GM21381 (cell line): ENCODE results near the gene GNAI3.

Source experiments
- ATAC-seq: cut with Tn5 transposase; IDR thresholded peaks from one replicate; pipeline ENCODE4 v1.9.1; 2021; ENCODE audit warnings: mild to moderate bottlenecking, moderate library complexity; ENCODE audit not compliant: unreplicated experiment

Gene GNAI3

DNA sequence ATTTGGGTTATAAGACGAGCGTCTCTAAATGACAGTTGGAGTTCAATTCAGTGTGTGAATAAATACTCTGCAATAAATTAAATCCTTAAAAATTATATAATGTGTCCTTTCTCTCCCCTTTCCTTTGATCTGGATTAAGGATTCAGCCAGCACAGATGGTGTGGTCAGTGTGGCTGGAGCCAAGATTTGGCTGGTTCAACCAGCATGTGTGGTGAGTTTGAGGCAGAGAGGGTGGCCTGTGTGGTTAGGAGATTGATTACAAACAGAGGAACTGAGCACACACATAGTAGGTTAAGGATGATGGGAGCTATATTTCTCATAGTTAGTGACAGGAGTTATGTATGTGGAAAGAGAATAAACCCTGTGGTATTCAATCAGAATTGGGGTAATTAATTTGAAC lies 24.7 kb upstream of the GNAI3 start:
- no peak for ATAC-seq

DNA sequence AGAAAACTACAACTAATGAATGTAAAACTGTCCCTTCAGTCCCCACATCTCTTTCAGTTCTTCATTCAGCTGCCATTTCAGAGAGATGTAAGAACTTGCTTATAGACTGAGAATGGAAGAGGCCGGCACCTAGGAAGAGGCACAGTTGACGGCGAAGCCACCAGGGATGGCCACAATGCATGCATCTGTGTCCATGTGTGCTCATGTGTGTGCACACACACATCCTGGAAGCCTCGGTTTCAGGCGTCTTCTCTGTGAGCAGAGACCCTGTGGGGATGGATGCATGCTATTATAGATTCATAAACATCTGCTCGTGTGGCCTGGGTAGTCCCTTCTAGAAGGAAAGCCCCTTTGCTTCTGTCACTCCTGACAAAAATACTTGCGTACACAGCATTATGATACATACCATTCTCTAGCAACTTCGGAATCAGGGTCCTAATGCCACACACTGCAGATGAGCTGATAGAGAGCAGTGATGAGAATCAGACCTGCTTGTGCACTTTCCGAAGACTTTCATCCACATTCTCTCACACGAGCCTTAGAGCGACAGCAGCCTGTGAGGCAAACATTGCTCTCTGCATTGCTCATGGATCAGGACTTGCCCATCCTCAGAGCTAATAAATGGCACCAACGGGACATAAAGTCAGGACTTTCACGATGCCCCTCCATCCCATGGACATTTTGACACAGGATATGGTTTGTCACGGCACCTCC lies 21.2 kb upstream of the GNAI3 start:
- ATAC-seq = peak; percentile 64

DNA sequence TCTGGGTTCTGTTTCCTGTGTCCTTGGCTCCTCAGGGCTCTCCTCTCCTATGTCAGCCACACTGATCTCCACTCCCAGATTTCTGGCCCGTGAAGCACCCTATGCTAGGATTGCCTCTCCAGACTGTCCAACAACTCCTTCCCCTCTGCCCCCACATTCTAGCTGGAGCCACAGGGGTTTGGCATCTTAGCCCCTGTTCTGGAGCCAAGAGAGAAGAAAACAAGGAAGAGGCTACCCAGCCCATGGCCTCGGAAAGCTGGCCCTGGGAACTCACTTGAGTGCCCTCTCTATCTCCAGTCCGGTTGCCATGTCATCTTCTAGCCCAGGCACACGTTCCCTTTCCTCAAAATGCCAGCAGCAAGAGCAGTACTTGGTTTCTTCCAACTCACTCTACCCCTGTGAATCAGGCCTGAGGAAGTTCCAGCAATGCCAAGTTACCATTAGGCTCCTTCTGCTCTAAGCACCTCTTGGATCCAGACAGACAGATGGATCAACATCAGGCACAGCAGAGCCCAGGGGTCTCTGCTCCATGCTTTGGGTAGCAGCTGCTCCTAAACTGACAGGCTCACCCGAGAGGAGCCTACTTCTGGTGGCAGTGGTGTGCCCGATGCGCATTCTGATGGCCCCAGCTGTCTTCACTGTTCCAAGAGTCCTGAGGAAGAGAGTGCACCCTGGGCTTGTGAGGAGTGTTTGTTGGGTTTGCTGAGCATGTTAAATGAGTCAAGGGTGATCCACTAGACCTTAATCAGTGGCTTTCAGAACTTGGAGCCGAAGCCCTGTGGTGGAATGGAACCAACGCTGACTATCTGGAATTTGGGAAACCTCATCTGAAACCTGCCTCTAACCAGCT lies 20.3 kb upstream of the GNAI3 start:
- no peak for ATAC-seq

DNA sequence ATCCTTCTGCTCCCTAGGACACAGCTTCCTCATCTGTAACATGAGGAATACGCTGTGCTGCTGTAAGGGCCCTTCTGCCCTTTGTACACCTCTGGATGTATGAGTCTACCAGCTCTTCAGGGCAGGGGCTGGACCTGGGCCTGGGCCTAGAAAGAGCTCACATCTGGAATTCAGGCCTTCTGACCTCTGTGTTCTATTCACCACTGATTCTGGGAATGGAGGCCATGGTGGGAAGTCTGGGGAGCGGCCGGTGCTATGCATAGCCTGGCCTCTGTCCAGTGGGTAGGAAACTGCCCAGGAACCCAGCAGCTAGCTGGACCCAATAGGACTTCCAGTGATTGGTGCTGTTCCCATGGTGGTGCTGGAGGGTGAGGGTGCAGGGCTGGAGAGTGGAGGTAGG lies 19.7 kb upstream of the GNAI3 start:
- ATAC-seq = no peak

DNA sequence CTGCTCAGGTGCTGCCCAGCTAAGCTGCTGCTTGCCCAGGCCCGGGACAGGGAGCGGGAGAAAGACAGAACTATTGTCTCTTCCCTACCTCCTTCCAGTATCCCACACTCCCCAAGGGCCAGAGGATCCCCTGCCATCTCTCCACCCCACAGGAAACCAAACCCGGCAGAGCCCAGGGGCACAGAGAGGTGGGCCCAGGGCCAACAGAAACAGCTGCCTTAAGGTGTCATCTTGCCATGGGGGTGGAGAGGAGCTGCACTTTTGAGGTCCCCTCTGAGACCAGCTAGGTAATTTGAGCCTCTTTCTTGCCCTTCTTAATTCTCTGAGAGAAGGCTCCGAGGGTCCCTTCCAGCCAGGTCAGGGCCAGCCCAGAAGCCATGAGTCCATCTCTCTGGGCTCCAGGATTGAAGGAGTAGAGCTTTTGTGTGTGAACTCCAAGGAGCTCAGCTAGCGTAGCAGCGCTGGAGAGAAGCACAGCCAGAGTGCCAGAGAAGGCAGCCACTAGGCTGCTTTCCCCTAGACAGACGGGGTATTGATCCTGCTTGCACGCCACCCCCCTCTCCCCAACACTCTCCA lies 18.4 kb upstream of the GNAI3 start:
- ATAC-seq = no peak

DNA sequence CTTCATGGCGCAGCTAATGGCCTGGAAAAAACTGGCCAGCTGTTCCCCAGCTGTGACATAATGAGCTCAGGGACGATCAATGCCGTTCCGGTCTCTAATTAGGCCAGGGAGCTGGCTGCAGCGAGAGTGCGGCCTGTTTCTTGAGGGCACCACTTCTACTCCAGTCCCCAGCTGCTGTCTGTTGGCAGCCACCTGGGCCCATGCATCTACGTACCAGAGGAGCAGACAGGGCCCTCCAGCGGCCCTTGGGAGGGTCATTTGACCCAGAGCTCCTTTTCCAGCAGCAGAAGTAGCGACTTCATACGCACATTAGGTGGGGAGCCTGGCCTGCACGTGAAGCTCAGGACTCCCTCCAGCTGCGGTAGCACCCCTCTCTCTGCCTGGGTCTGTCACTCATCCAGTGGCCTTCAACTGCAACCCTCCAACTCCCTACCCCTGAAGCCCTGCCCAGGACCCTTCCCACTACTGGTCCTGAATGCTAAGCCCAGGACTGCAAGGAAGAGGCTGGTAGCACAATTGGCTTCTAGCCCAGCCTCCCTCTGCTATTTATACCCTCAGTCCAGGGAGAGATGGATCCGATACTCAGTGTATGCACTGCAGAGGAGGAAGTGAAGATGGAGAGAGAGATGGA lies 17.8 kb upstream of the GNAI3 start:
- no peak for ATAC-seq

DNA sequence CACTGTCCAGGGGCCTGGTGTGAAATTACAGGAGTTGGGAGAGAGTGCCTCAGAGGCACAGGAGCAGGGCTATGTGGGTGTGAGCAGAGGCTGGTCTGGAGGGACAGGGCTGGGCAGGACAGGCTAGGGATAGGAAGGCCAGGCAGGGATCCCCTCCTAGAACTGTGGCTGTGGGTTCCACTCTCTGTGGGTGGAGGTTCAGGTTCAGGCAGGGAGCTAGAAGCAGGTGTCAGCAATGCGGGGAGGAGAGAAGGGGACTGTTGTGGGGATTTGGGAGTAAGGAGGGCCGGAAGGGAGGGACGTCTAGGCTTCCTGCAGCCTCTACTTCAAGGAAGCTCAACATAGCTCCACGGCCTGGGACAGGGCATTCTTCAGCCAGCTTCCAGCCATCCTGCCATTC lies 17.0 kb upstream of the GNAI3 start:
- ATAC-seq = no peak

DNA sequence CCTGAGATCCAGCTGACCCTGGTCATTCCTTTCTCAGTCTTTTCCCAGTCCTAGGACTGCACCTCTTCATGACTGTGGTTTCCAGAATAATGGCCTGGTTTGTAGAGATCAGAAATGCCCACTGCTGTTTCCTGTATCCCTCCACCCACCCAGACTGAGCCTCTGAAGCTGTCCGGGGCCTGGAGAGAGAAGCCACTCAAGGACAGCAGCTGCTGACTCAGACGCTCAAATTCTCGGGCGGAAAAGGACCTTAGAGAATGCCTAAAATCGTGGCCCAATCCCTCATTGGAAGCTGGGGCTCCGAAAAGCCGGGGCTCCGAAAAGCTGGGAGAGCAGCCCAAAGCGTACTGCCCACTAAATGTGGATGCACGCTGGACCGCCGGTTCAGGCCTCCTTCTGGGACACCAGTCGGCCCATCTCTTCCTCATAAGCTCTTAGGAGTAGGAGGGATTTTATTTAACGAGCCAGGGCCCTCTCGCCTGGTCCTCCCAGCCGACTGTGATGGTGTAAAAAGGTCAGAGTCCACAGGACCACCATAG lies 16.5 kb upstream of the GNAI3 start:
- no peak for ATAC-seq

DNA sequence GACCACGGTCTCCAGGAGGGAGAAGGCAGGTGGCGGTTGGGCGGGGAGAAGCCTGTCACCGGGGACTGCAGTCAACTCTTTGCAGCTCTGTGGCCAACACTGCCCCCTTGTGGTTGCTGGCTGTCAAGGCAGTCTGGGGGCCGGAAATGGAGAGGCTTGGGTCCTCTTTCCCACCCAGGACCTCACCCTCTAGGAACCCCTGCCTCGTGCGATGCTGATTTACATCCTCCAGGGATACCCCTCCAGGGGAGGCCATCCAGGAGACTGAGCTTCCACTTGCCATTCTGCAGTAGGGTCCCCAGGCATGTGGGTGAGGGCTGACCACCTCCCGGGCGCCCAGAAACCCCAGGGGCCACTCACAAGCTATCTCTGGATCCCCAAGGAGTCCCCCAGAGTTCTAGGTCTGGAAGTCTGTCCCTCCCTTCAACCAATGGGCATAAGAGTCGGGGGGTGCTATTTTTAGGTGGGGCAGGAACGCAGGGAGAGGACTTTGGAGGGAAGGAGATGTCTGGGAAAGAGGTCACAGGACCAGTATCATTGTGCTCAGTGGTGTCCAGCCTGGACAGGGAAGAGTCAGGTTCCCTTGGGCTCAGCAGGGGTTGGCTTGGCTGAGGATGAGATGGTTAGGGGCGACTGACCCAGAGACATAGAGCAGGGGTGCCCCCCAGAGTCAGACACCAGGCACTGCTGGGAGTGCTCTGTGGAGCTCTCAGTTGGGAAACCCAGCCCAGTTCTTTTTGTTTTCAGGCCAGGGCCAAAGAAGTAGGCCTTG lies 15.9 kb upstream of the GNAI3 start:
- ATAC-seq = peak; percentile 81

DNA sequence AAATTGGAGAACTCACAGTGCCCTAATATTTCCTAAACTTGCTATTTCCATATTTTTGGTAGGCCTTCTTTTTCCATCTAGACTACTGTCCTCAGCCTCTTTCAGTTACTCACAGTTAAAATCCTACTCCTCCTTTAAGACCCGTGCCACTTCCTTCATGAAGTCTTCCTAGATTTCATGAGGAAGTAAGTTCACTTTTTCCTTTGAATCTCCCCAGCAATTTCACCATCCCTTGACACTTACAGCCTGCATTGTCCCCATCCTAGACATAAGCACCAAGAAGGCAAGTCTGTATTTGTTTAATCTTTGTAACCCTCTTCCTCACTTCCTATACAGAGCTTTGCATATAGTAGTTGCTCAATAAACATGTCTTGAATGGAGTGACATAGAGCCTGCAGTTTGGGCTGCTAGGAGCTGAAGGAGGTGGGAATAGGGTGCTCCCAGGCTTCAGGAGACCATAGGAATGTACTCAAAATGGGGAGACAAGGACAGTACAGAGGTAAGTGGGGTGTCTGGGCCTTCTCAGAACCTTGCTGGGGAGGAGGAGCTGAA lies 14.0 kb upstream of the GNAI3 start:
- ATAC-seq = no peak

DNA sequence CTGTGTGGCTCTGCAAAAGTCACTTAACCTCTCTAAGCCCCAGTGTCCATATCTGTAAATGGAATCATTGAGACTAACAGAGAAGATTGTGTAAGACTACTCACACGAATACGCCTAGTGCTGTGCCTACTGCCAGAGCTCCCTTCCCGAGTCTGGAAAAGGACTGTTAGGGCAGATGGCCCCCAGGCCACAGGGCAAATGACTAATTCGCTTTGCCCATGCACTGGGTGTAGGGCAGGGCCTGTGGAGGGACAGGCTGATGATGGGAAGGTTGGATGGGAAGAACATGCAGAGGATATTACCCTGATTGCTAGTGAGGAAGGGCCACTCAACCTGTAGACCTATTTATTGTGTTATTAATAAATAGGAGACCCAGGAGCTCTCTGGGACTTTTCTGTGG lies 12.9 kb upstream of the GNAI3 start:
- ATAC-seq = no peak

DNA sequence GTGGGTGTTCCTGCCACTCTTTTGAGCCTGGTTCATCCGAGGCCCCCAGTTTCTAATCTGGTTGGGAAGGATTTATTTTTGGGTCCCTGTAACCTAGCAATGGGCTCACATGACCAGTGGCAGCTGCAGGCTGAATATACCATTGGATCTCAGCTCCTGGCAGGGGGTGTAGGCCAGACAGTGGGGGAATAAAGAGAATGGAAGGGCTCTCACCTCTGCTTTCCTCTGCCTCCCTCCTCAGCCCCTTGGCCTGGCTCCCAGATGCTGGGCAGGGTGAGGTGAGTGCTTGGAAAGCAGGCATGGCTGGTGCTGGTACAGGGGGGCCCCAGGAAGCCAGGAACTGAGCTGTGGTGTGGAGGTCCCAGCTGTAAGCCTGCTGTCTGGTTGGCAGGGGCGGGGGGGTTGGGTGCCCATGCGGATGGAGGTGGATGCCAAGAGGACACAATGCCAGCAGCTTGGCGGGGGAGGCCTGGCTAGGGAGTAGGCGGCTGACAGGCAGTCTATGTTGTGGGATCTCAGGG lies 12.4 kb upstream of the GNAI3 start:
- no peak for ATAC-seq

DNA sequence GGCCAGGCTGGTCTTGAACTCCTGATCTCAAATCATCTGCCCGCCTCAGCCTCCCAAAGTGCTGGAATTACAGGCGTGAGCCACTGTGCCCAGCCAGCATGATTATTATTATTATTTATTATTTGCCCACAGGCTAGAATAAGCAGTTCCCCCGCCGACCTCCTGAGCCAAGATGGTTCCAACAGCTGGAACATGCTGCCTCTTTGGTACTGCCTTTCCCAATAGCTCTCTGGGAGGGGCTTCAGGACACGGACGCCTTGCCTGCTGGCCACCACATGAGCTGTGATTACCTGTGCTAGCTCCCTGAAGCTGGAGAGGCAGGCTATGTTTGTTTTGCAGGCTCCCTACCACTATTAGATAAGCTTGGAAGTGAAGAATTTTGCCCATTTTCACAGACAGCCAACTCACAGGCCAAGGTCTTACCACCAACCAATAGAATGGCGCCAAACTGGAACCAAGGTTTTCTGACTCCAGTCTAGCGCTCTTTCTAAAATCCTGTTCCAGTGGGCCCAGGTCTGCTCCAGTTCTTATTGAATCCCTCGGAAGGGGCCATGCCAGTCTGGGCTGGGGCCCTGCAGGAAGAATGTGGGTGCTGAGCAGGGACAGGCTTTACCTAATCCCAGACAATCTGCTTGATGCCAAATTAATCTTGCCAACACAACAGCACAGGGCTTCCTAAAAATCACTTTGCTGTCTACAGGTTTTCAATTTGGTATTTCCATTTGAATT lies 10.8 kb upstream of the GNAI3 start:
- no peak for ATAC-seq

DNA sequence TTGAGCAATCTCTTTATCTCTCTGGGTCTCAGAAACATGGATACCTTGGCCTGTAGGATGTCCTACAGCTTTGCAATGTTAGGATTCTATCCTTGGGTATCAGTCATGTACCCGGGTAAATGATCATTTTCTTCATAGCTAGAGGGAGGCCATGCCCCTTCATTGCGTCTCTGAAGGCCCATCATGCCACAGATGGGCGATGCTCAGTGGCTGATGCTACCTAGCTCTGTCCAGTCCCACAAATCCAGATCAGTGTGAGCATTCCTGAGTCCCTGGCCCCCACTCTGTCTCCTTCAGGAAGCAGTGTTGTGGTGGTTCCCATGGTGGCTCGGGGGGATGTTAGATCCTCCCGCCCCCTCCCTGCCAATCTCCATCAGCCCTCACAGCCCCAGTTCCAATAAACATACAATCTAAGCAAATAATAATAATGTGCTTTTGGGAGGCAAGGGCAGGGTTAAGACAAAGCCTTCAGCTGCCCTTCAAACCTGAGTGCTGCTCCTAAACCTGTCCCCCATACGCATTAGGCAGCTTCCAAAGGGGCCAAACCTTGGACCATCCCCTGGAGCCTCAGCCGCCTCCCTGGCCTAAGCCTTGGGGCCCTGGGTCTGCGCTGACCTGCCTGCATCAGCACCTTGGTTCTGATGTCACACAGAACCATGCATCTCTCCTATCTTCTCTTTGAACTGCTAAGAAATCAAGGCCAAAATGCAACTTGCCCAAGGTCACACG lies 9.4 kb upstream of the GNAI3 start:
- ATAC-seq = no peak

DNA sequence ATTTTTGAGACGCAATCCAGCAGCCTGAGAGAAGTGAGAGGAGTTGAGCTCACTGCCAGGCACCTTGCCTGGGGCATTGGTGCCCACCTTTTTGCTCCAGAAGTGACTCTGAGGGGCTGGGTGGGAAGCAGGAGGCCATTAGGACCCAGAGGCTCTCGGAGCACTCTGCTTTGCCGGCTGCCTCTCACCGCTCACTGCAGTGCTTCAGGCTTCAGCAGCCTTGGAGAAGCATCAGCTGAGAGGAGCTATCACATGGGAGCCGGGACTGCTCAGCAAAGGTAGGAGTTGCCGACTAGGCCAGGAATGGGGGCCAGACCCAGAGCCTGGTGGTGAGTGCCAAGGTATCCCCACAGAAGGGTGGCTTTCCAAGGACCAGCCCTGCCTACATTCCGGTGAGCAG lies 8.7 kb upstream of the GNAI3 start, which contains the start of gene GPR61:
Gene GPR61, plus strand, starts transcription at position 197 of the 400 bp plus-strand sequence. CDS start 3,151 bp downstream, outside the sequence.
- no peak for ATAC-seq

DNA sequence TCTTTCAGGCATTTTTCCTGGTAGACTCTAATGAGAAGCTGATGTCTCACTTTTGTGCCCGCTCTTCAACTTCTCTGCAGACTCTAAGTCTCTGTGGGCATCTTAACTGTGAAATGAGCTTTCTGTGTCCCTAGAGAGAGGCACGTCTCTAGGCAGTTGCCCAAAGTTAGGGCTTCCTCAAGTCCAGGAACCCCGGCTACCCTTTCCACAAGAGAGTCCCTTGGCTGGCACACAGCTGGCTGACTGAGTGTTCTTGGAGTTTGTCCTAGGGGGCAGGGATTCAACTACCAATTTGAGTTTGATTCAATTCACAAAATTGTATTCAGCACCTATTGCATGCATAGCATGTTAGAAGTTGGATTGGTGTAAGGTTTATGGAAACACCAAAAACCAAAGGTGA lies 7.3 kb upstream of the GNAI3 start:
- ATAC-seq = no peak

DNA sequence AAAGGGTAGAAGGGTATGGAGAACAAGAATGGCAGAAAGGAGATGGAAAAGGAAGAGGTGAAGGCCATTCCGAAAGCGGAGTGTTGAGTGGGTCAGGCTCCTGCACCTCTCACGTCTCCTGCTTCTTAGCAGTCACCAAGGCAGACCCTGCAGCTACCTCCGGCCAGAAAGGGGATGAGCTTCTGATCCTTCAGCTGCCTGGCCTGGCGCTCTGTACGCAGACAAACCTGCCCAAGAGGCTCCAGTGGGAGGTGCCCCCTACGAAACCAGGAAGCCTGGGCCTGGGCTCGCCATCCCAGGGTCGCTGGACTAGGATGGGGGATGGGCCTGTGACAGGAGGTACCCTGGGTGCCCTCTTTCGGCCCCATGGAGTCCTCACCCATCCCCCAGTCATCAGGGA lies 5.8 kb upstream of the GNAI3 start:
- no peak for ATAC-seq

DNA sequence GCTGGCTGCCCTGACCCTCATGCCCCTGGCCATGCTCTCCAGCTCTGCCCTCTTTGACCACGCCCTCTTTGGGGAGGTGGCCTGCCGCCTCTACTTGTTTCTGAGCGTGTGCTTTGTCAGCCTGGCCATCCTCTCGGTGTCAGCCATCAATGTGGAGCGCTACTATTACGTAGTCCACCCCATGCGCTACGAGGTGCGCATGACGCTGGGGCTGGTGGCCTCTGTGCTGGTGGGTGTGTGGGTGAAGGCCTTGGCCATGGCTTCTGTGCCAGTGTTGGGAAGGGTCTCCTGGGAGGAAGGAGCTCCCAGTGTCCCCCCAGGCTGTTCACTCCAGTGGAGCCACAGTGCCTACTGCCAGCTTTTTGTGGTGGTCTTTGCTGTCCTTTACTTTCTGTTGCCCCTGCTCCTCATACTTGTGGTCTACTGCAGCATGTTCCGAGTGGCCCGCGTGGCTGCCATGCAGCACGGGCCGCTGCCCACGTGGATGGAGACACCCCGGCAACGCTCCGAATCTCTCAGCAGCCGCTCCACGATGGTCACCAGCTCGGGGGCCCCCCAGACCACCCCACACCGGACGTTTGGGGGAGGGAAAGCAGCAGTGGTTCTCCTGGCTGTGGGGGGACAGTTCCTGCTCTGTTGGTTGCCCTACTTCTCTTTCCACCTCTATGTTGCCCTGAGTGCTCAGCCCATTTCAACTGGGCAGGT lies 5.0 kb upstream of the GNAI3 start:
- ATAC-seq = no peak
